Stimulated activated CD4-positive, alpha-beta T cell treated with anti-CD3 and anti-CD28 coated beads, Interleukin-1b, Interleukin-23, amount 100 ng/mL, for 24 hours (primary cell): ENCODE measurements around the gene ZNF200.

ENCODE experiments used
- DNase-seq, 4 experiments: peaks; one replicate each; pipeline ENCODE4 v3.0.0-alpha.2; 2020; ENCODE audit warnings: low read depth in 4 of 4, low spot score in 1 of 4

ZNF200 gene

GRCh38 chr16:3175157-3176093, 59.5 kb downstream of the ZNF200 start:
- no peak for DNase-seq

GRCh38 chr16:3174618-3175148, 60.3 kb downstream of the ZNF200 start:
- DNase-seq = no peak

GRCh38 chr16:3173892-3174617, 60.9 kb downstream of the ZNF200 start:
- DNase-seq = no peak
